ENCODE results near the gene OLFML2B. TPM values are rescaled to one million over a fixed set of nuclear protein-coding genes. Genes with fewer than 3 reads are reported as not detected.

The OLFML2B gene
- total and polyA plus RNA-seq, 2 of the 13 experiments (the other 11 are each of a cell fraction or from before 2014, with no cell fraction given), result not detected

DNA sequence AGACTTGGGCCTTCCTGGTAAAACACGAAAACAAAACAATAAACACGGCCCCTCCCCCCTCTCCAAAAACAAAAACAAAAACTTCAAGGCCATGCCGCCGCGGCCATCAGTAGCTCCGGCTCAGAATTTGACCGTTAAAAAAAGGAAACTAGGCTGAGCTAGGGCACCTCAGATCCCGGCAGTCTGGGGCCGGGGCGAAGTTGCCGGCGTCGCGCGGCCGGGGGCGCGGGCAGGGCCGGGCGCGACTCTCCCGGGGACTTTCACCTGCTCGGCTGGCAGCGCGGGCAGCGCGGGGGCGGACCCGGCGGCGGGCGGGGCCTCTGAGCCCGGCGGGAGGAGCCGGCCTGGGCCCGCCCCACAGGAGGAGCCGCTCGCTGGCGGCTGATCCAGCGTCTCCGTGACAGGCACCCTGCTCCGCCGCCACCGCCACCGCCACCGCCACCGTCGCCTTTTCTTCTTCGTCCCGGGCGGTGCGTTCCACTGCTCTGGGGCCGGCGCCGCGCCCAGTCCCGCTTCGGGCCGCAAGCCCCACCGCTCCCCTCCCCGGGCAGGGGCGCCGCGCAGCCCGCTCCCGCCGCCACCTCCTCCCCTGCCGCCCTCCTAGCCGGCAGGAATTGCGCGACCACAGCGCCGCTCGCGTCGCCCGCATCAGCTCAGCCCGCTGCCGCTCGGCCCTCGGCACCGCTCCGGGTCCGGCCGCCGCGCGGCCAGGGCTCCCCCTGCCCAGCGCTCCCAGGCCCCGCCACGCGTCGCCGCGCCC, 45.8 kb upstream of the OLFML2B start, which contains the start of gene NOS1AP (continued):
- TF ChIP-seq, protein P1, sequence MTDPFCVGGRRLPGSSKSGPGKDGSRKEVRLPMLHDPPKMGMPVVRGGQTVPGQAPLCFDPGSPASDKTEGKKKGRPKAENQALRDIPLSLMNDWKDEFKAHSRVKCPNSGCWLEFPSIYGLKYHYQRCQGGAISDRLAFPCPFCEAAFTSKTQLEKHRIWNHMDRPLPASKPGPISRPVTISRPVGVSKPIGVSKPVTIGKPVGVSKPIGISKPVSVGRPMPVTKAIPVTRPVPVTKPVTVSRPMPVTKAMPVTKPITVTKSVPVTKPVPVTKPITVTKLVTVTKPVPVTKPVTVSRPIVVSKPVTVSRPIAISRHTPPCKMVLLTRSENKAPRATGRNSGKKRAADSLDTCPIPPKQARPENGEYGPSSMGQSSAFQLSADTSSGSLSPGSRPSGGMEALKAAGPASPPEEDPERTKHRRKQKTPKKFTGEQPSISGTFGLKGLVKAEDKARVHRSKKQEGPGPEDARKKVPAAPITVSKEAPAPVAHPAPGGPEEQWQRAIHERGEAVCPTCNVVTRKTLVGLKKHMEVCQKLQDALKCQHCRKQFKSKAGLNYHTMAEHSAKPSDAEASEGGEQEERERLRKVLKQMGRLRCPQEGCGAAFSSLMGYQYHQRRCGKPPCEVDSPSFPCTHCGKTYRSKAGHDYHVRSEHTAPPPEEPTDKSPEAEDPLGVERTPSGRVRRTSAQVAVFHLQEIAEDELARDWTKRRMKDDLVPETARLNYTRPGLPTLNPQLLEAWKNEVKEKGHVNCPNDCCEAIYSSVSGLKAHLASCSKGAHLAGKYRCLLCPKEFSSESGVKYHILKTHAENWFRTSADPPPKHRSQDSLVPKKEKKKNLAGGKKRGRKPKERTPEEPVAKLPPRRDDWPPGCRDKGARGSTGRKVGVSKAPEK (CRISPR knock-in tag; IDR thresholded peaks at IDR 0.05; ENCODE audit: borderline replicate concordance), result no peak
- TF ChIP-seq SMAD9 (CRISPR knock-in tag; IDR thresholded peaks at IDR 0.05) (no peak), SSRP1 (CRISPR knock-in tag; IDR thresholded peaks at IDR 0.05) (no peak), KDM3A (CRISPR knock-in tag; IDR thresholded peaks at IDR 0.05; ENCODE audit: low read depth) (no peak), ZSCAN22 (CRISPR knock-in tag; IDR thresholded peaks at IDR 0.05) (no peak), ZNF674 (CRISPR knock-in tag; IDR thresholded peaks at IDR 0.05; ENCODE audit: low read depth) (peak; percentile 25; the same call in 1 of the 2 replicates), ZNF367 (CRISPR knock-in tag; IDR thresholded peaks at IDR 0.05; ENCODE audit: borderline replicate concordance) (no peak), ELF3 (CRISPR knock-in tag; IDR thresholded peaks at IDR 0.05) (no peak), ZZZ3 (CRISPR knock-in tag; IDR thresholded peaks at IDR 0.05; ENCODE audit: borderline replicate concordance) (no peak), ZNF724P (CRISPR knock-in tag; IDR thresholded peaks at IDR 0.05; ENCODE audit: borderline replicate concordance) (no peak), EP300 (IDR thresholded peaks at IDR 0.05; ENCODE audit: low read depth in 2 of 2, low read length in 2 of 2) (no peak), EP300 (CRISPR knock-in tag; IDR thresholded peaks at IDR 0.05; ENCODE audit: borderline replicate concordance) (no peak), ZNF615 (CRISPR knock-in tag; IDR thresholded peaks at IDR 0.05; ENCODE audit: borderline replicate concordance) (no peak), ZBTB3 (CRISPR knock-in tag; IDR thresholded peaks at IDR 0.05; ENCODE audit: borderline replicate concordance, low read depth) (no peak), SRY (CRISPR knock-in tag; IDR thresholded peaks at IDR 0.05) (peak; percentile 57; the same call in 1 of the 2 replicates)
- TF ChIP-seq, protein P2, sequence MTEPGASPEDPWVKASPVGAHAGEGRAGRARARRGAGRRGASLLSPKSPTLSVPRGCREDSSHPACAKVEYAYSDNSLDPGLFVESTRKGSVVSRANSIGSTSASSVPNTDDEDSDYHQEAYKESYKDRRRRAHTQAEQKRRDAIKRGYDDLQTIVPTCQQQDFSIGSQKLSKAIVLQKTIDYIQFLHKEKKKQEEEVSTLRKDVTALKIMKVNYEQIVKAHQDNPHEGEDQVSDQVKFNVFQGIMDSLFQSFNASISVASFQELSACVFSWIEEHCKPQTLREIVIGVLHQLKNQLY (CRISPR knock-in tag; IDR thresholded peaks at IDR 0.05), result no peak
- TF ChIP-seq, protein P3, sequence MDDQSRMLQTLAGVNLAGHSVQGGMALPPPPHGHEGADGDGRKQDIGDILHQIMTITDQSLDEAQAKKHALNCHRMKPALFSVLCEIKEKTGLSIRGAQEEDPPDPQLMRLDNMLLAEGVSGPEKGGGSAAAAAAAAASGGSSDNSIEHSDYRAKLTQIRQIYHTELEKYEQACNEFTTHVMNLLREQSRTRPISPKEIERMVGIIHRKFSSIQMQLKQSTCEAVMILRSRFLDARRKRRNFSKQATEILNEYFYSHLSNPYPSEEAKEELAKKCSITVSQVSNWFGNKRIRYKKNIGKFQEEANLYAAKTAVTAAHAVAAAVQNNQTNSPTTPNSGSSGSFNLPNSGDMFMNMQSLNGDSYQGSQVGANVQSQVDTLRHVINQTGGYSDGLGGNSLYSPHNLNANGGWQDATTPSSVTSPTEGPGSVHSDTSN (CRISPR knock-in tag; IDR thresholded peaks at IDR 0.05; ENCODE audit: borderline replicate concordance), result no peak
- TF ChIP-seq, protein P4, sequence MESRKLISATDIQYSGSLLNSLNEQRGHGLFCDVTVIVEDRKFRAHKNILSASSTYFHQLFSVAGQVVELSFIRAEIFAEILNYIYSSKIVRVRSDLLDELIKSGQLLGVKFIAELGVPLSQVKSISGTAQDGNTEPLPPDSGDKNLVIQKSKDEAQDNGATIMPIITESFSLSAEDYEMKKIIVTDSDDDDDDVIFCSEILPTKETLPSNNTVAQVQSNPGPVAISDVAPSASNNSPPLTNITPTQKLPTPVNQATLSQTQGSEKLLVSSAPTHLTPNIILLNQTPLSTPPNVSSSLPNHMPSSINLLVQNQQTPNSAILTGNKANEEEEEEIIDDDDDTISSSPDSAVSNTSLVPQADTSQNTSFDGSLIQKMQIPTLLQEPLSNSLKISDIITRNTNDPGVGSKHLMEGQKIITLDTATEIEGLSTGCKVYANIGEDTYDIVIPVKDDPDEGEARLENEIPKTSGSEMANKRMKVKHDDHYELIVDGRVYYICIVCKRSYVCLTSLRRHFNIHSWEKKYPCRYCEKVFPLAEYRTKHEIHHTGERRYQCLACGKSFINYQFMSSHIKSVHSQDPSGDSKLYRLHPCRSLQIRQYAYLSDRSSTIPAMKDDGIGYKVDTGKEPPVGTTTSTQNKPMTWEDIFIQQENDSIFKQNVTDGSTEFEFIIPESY (CRISPR knock-in tag; IDR thresholded peaks at IDR 0.05), result no peak
- TF ChIP-seq, protein P5, sequence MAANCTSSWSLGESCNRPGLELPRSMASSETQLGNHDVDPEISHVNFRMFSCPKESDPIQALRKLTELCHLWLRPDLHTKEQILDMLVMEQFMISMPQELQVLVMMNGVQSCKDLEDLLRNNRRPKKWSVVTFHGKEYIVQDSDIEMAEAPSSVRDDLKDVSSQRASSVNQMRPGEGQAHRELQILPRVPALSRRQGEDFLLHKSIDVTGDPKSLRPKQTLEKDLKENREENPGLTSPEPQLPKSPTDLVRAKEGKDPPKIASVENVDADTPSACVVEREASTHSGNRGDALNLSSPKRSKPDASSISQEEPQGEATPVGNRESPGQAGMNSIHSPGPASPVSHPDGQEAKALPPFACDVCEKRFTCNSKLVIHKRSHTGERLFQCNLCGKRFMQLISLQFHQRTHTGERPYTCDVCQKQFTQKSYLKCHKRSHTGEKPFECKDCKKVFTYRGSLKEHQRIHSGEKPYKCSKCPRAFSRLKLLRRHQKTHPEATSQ (CRISPR knock-in tag; IDR thresholded peaks at IDR 0.05; ENCODE audit: borderline replicate concordance), result no peak
- TF ChIP-seq, protein P6, sequence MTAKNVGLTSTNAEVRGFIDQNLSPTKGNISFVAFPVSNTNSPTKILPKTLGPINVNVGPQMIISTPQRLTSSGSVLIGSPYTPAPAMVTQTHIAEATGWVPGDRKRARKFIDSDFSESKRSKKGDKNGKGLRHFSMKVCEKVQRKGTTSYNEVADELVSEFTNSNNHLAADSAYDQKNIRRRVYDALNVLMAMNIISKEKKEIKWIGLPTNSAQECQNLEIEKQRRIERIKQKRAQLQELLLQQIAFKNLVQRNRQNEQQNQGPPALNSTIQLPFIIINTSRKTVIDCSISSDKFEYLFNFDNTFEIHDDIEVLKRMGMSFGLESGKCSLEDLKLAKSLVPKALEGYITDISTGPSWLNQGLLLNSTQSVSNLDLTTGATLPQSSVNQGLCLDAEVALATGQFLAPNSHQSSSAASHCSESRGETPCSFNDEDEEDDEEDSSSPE (CRISPR knock-in tag; IDR thresholded peaks at IDR 0.05), result peak; percentile 14; the same call in 1 of the 2 replicates
